Colonic mucosa (tissue), 4 donors: ENCODE measurements around the gene PITHD1. TPM values are rescaled to one million over a fixed set of nuclear protein-coding genes. Genes with fewer than 3 reads are reported as not detected.

Experiments
- DNase-seq: peaks from one replicate; pipeline ENCODE4 v3.0.0-alpha.2; 2020
- H3K27ac ChIP-seq: fragments of 200-600 bp; one replicate; pipeline ENCODE4 v1.8.0; 2021
- H3K27me3 ChIP-seq: fragments of 200-600 bp; one replicate; pipeline ENCODE4 v1.8.0; 2021
- H3K36me3 ChIP-seq: fragments of 200-600 bp; one replicate; pipeline ENCODE4 v1.8.0; 2021
- H3K4me1 ChIP-seq: fragments of 200-600 bp; one replicate; pipeline ENCODE4 v1.8.0; 2021; ENCODE audit warnings: mild to moderate bottlenecking
- H3K4me3 ChIP-seq: fragments of 200-600 bp; one replicate; pipeline ENCODE4 v1.8.0; 2021
- H3K9ac ChIP-seq, 2 donors: one replicate each; pipeline ENCODE4 v1.7.0; 2013; ENCODE audit warnings: control low read depth in 2 of 2, low read depth in 2 of 2, low read length in 2 of 2
- H3K9me3 ChIP-seq: fragments of 200-600 bp; one replicate; pipeline ENCODE4 v1.8.0; 2021
- CTCF ChIP-seq: fragments of 200-600 bp; IDR thresholded peaks from one replicate; pipeline ENCODE4 v1.8.0; 2022; ENCODE audit warnings: antibody characterized with exemption, mild to moderate bottlenecking
- intact Hi-C: fragments of 100-400 bp; cut with DNase I; formaldehyde crosslinking; loops from one replicate; pipeline ENCODE4 v1.14.1; 2022
- total RNA-seq, 2 donors: library from RNA; stranded (reverse); fragmentation: NEBNext Ultra II Directional in 1 of 2; extraction: Animal tissue kit (Norgen Biotek cat#: 25700) in 1 of 2; gene quantifications; one replicate each; pipeline ENCODE4 v1.2.1, GENCODE V29; 2021
- donor health status: healthy.
- donor health status: DM: no; HTN: no; CAD: no.
- donor health status: DM: no; HTN: no; CAD: no.

PITHD1 gene
- total RNA-seq, 2 donors from 2014 or later, result 51.5 to 51.6 TPM

GRCh38 chr1:23836037-23836436 lies 57.8 kb downstream of the PITHD1 start:
- intact Hi-C loops, result no loop called here
- Histone ChIP-seq H3K9me3 (no peaks in the 10 kb centered on the region), H3K4me1 (no peaks in the 10 kb centered on the region), H3K9ac (no peak overlapping the region), H3K27me3 (no peaks in the 10 kb centered on the region), H3K36me3 (no peaks in the 10 kb centered on the region), H3K4me3 (no peak overlapping the region), H3K27ac (no peak overlapping the region)
- no peak for DNase-seq
- TF ChIP-seq CTCF, result no peak

Other genes with a start within 250 kb of the PITHD1 start
- 10 to 100 TPM in 1 of 2 donors, 1 to 10 TPM in 1; 8.2 to 32.9 TPM for gene E2F2, start 247.2 kb upstream of the PITHD1 start, total RNA-seq
- 100 to 1,000 TPM; 106 to 221 TPM for gene ID3, start 218.9 kb upstream of the PITHD1 start, total RNA-seq
- 100 to 1,000 TPM; 871 to 897 TPM for gene RPL11, start 86.6 kb upstream of the PITHD1 start, total RNA-seq
- 10 to 100 TPM; 32.6 to 33.0 TPM for gene ELOA, start 34.9 kb upstream of the PITHD1 start, total RNA-seq
- gene LYPLA2, start 12.7 kb downstream of the PITHD1 start, total RNA-seq, result 10 to 100 TPM; 76.3 to 93.7 TPM
- gene GALE, start 22.3 kb downstream of the PITHD1 start, total RNA-seq, result 100 to 1,000 TPM; 163 to 208 TPM
- gene HMGCL, start 47.0 kb downstream of the PITHD1 start, total RNA-seq, result 100 to 1,000 TPM in 1 of 2 donors, 10 to 100 TPM in 1; 66.2 to 110 TPM
- 100 to 1,000 TPM in 1 of 2 donors, 10 to 100 TPM in 1; 70.1 to 165 TPM for gene FUCA1, start 89.9 kb downstream of the PITHD1 start, total RNA-seq
- gene CNR2, start 134.9 kb downstream of the PITHD1 start, total RNA-seq, result under 1 TPM; 0.12 to 0.13 TPM
- 100 to 1,000 TPM; 152 to 170 TPM for gene PNRC2, start 181.4 kb downstream of the PITHD1 start, total RNA-seq
- 100 to 1,000 TPM in 1 of 2 donors, 10 to 100 TPM in 1; 76.8 to 115 TPM for gene SRSF10, start 201.9 kb downstream of the PITHD1 start, total RNA-seq